NCI-H345 treated with DMSO at 0.1 percent for 48 hours (cell line): ENCODE results near the gene SELENOM.
"Not testable (repeated sequence)": the region's sequence is repeated elsewhere in the genome, so short reads cannot be mapped to it uniquely, and the experiment has no call there.

ENCODE experiments used
- DNase-seq: peaks from one replicate; lab custom pipeline; 2025; ENCODE audit not compliant: unreplicated experiment; lab: John Stamatoyannopoulos, UW

Gene SELENOM

GRCh38 chr22:31106001-31106571, 1.3 kb downstream of the SELENOM start:
- DNase-seq, result no peak

GRCh38 chr22:31105282-31105929, 2.0 kb downstream of the SELENOM start:
- DNase-seq, result no peak

GRCh38 chr22:31104869-31105268, 2.5 kb downstream of the SELENOM start:
- DNase-seq, result no peak

GRCh38 chr22:31103899-31104694, 3.3 kb downstream of the SELENOM start:
- DNase-seq, result no peak

GRCh38 chr22:31103111-31103510, 4.3 kb downstream of the SELENOM start:
- DNase-seq, result no peak

- no peak for DNase-seq
Observed at GRCh38 chr22:31102441-31103081, 4.8 kb downstream of the SELENOM start.

GRCh38 chr22:31100762-31101525, 6.4 kb downstream of the SELENOM start:
- DNase-seq, result no peak

GRCh38 chr22:31099841-31100761, 7.3 kb downstream of the SELENOM start:
- no peak for DNase-seq

- no peak for DNase-seq
Observed at GRCh38 chr22:31099386-31099785, 8.0 kb downstream of the SELENOM start.

- no peak for DNase-seq
Observed at GRCh38 chr22:31098632-31099110, 8.7 kb downstream of the SELENOM start.

GRCh38 chr22:31097941-31098631, 9.3 kb downstream of the SELENOM start:
- no peak for DNase-seq

GRCh38 chr22:31097539-31097938, 9.8 kb downstream of the SELENOM start:
- not testable (repeated sequence) for DNase-seq

- no peak for DNase-seq
Observed at GRCh38 chr22:31096657-31097279, 10.6 kb downstream of the SELENOM start.

- no peak for DNase-seq
Observed at GRCh38 chr22:31095637-31096249, 11.6 kb downstream of the SELENOM start.

- DNase-seq, result no peak
Observed at GRCh38 chr22:31094741-31095140, 12.6 kb downstream of the SELENOM start.

- no peak for DNase-seq
Observed at GRCh38 chr22:31094021-31094551, 13.3 kb downstream of the SELENOM start.

- DNase-seq, result no peak
Observed at GRCh38 chr22:31093086-31093850, 14.1 kb downstream of the SELENOM start.
